HEK293 (cell line): ENCODE results near the gene DCHS1.

ENCODE experiments used
- HOXC10 ChIP-seq: sonication (generic); formaldehyde crosslinking; IDR thresholded peaks from 2 replicates; pipeline ENCODE4 v1.8.1; 2023; ENCODE audit warnings: mild to moderate bottlenecking, missing genetic modification reagents
- ZBTB1 ChIP-seq: fragments of 450-650 bp; formaldehyde crosslinking; IDR thresholded peaks from 2 replicates; pipeline ENCODE4 v1.5.1; 2016; ENCODE audit warnings: missing biosample characterization, missing genetic modification characterization
- ZNF624 ChIP-seq: fragments of 450-650 bp; formaldehyde crosslinking; IDR thresholded peaks from 2 replicates; pipeline ENCODE4 v1.5.1; 2017; ENCODE audit warnings: missing biosample characterization, missing genetic modification characterization

DNA sequence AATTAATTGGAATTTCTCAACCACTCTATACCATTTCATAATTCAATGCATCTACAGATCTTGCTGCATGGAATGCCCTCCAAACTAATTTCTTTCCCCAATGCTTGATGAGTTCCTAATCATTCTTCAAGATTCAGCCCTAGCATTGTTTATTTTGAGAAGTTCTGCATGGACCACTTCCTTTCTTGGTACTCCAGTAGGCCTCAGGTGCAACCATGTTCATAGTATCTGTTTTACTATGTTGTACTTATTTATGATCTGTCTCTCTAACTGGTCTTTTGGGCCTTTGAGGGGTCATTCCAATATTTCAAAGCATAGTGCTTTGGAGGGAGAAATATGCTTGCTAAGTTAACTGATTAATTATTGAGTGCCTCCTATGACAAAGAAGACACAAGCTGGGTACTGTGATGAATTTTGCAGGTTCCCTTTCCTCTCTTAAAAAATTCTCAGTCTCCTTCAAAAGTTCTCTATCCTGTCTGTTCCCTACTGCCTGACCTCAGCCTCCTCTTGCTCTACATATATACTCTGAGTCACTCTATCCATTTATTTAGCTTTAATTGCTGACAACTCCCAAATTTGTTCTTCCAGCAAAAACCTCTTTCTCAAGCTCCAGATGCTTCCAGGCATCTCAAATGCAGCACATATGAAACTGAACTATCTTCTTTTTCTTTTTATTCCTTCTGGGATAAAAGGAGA lies 18.1 kb upstream of the DCHS1 start:
- no peak for TF ChIP-seq ZNF624
- TF ChIP-seq HOXC10 (CRISPR knock-in tag) = no peak
- no peak for TF ChIP-seq ZBTB1 (tag by site-specific recombination)
